HG03460 (cell line): ENCODE measurements around the gene NPW.

ENCODE experiments used
- ATAC-seq: cut with Tn5 transposase; IDR thresholded peaks from one replicate; pipeline ENCODE4 v1.9.1; 2021; ENCODE audit not compliant: unreplicated experiment

NPW gene

DNA sequence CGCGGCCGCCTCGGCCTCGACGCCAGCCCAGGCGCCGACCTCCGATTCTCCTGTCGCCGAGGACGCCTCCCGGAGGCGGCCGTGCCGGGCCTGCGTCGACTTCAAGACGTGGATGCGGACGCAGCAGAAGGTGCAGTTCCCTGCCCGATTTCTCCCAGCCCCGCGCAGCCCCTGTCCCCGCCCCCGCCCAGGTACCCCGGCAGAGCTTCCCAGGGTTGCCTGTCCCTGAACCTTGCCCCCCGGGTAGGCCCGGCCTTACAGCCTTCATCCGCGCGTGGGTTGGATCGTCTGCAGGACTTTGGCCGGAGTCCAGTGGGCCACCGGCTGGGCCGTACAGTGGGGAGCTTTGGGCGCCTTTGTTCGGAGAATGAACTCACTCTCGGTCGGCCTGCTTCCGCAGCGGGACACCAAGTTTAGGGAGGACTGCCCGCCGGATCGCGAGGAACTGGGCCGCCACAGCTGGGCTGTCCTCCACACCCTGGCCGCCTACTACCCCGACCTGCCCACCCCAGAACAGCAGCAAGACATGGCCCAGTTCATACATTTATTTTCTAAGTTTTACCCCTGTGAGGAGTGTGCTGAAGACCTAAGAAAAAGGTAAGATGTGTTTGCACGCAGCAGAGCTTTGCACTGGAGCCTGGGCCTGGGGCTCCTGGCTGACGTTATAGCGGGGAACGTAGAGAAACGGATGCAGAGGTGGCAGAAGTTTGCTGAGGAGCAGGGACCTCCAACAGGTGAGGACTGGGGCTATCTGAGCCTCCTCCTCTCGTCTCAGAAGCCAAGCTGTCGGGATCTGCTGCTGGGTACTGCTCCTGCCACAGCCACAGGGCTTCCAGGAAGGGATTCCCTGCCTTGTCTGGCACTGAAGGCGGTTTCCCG lies 35.0 kb upstream of the NPW start:
- no peak for ATAC-seq

DNA sequence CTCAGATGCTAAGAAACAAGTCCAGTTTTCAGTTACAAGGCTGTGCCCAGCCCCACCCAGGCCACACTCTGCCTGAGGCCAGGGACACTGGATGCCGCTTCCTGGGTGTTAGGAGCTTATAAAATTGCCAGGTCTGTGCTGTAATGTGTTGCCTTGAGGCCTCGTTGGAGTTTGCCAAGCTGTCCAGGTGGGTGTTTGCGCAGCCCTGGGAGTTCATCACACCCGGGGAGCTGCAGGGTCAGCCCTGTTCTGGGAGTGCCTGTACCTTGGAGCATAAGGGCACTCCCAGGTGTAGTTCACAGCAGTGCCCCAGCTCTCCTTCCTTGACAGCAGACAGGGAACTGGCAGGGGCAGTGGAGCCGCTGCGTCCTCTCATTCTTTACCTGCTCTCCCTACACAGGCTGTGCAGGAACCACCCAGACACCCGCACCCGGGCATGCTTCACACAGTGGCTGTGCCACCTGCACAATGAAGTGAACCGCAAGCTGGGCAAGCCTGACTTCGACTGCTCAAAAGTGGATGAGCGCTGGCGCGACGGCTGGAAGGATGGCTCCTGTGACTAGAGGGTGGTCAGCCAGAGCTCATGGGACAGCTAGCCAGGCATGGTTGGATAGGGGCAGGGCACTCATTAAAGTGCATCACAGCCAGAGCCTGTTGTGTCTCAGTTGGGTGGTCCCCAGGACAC lies 34.0 kb upstream of the NPW start:
- no peak for ATAC-seq

DNA sequence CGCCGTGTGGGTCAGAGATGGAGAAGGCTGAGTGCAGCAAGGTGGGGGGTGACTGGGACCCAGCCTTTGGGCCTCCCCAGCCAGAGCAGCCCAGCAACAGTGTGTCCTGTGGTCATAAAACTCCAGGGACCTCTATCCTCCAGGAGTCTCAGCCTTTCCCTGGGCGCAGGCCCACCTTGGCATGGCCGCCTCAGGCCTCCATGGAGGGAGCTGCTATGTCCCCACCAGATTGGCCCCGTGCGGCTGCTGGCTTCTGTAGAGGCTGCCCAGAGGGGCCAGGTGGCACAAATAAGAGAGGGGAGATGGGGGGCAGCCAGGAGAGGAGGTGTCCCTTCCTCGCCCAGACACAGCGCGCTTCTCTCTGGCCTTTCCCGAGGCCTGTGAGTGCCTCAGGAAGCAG lies 32.4 kb upstream of the NPW start:
- ATAC-seq = no peak

DNA sequence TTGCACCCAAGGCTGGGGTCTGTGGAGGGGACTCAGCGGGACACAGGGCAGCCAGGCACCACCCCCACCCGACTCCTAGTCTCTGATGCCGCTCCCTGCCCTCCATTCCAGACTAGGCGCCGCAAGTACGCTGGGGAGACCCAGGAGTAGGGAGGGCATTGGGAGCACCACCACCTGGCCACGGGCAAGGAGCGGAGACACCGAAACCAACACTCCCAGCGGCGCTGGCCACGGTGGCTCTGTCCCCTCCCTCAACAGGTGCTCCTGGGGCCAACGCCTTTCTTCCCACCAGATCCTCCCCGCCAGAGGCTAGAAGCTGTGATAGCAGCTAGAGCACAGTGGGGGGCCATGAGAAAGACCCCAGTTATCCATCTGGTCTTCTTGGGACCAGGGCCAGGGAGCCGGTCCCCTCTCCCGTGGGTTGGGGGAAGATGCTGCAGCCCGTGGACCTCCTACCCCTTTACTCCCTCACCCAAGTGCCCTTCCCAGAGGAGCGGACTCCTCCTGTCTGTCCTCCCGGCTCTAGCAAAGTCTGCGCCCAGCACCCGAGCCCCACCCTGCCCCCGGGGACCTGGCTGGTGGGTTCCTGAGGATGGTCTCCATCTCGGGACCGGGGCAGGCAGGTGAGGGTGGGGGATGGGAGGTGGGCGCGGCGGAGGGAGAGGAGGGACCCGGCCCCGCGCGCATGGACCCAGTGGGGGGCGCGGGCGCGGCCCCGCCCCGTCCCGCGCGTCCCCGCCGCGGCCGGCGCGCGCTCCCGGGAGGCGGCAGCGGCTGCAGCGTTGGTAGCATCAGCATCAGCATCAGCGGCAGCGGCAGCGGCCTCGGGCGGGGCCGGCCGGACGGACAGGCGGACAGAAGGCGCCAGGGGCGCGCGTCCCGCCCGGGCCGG lies 30.1 kb upstream of the NPW start, which contains the start of gene SYNGR3:
SYNGR3 (plus strand) TSS at position 762 of the 892 bp plus-strand sequence. CDS start 133 bp downstream, outside the sequence.
- ATAC-seq = no peak

DNA sequence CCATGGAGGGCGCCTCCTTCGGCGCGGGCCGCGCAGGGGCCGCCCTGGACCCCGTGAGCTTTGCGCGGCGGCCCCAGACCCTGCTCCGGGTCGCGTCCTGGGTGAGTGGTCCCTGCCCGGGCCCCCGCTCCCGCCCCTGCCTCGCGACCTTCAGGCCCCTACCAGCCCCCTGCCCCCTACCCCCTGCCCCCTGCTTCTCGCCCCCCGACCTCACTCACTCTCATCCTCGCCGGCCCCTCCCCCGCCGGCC lies 29.6 kb upstream of the NPW start:
- no peak for ATAC-seq

DNA sequence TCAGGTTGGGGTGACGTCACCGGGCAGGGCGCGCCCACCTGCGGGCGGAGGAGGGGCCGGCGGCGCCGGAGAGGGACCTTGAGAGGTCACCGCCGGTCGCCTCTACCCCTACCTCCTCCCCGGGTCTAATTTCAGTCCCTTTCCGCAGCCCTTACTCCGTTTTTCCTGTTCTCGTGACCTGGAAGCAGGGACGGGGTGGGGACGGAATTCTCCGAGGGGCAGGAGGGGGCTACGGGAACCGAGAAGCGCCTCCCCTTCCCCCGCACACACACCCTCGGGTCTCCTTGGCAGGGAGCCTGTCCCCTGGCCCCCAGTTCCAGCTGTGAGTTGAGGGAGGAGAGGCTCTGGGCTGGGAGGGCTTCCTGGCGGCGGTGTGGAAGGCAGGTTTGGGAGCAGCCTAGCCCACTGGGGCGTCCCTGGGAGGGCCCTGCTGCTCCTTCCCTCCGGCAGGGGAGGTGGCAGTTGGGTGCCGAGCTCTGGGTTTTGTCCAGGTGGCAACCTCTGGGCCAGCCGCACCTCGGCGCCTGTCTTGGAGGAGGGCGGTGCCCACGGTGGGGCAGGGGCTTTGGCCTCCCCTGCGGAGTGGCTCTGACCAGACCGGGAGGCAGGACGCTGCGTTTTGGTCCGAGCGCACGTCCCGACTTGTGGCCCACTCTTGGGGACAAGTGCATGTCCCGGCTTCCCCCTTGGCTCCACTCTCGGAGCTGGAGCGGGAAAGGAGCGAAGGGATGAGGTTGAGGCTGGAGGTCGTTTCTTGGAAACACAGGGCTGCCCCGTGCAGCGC lies 29.0 kb upstream of the NPW start:
- no peak for ATAC-seq

DNA sequence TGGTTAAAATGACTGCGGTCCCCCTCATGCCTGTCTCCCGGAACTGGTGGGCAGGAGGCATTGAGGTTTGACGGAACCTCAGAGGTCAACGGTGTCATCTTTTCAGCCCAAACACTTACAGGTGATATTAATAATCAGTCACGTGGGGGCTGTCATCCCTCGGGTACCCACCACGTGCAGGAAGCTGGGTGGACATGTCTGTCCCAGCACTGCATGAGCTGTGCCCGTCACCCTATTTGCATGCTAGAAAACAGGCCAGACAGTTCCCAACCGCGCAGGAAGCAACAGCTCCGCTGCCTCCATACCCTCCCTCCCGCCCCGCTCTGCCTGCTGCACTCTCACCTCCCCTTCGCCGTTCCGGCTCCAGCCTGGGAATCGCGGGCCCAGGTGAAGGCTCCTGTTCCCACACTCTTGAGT lies 28.4 kb upstream of the NPW start:
- no peak for ATAC-seq

DNA sequence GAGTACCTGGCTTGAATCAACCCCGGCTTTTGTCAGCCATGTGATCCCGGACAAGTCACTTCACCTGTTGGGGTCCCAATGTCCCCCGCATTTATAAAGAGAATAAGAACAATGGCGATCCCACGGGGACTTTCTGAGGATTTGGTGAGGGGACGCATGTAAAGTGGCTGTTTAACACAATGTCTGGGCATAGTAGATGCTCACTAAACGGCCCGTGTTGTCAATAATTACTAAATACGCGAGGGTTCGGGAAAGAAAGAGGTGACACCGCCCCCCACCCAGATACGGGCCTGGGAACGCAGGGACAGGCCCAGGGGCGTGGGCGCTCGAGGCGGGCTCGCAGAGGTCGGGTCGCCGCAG lies 28.0 kb upstream of the NPW start:
- no peak for ATAC-seq

DNA sequence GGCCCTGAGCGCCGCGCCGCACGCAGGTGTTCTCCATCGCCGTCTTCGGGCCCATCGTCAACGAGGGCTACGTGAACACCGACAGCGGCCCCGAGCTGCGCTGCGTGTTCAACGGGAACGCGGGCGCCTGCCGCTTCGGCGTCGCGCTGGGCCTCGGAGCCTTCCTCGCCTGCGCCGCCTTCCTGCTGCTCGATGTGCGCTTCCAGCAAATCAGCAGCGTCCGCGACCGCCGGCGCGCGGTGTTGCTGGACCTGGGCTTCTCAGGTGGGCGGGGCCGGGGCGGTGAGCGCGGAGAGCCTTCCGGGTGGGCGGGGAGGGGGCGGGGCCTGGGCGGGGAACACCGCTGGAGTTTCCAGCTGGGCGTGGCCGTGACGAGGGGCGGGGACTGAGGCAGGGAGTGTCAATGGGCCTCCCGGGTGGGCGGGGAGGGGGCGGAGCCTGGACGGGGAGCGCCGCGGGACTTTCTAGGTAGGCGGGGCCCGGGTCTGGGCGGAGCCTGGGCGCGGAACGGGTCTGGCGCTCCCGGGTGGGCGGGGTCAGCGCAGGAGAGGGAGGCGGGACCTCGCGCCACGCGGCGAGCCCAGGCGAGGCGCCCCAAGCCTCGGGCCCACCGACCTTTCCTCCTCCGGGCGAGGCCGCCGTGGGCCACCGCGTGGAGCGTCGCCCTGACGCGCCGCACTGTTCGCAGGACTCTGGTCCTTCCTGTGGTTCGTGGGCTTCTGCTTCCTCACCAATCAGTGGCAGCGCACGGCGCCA lies 27.5 kb upstream of the NPW start:
- ATAC-seq = peak; percentile 39

DNA sequence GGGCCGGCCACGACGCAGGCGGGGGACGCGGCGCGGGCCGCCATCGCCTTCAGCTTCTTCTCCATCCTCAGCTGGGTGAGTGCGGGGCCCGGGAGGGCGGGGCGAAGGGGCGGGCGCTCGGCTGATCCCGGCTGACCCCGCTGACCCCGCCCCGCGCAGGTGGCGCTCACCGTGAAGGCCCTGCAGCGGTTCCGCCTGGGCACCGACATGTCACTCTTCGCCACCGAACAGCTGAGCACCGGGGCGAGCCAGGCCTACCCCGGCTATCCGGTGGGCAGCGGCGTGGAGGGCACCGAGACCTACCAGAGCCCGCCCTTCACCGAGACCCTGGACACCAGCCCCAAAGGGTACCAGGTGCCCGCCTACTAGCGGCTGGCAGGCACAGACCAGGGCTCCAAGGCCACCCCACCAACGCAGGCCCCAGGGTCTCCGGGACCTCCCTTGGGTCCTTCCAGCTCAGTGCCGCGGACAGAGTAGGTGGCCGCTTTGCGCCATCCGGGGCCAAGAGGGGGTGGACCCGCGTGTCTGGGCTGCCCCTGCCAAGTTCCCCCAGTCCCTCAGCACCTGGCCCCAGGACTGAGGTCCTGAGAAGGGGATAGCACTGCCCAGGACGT lies 26.8 kb upstream of the NPW start:
- ATAC-seq = no peak

DNA sequence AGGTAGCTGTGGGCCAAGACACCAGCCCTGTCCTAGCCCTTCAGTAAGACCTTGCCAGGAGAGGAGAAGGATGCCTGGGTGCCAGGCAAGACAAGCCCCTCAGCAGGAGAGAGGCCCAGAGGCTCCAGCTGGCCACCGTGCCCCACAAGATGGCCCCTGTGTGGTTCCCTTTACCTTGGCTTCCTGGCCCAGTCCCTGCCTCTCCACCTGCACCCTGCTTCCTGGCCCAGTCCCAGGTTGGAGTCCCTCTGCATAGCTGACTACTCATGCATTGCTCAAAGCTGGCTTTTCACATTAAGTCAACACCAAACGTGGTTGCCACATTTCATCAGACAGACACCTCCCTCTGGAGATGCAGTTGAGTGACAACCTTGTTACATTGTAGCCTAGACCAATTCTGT lies 25.9 kb upstream of the NPW start:
- ATAC-seq = no peak

DNA sequence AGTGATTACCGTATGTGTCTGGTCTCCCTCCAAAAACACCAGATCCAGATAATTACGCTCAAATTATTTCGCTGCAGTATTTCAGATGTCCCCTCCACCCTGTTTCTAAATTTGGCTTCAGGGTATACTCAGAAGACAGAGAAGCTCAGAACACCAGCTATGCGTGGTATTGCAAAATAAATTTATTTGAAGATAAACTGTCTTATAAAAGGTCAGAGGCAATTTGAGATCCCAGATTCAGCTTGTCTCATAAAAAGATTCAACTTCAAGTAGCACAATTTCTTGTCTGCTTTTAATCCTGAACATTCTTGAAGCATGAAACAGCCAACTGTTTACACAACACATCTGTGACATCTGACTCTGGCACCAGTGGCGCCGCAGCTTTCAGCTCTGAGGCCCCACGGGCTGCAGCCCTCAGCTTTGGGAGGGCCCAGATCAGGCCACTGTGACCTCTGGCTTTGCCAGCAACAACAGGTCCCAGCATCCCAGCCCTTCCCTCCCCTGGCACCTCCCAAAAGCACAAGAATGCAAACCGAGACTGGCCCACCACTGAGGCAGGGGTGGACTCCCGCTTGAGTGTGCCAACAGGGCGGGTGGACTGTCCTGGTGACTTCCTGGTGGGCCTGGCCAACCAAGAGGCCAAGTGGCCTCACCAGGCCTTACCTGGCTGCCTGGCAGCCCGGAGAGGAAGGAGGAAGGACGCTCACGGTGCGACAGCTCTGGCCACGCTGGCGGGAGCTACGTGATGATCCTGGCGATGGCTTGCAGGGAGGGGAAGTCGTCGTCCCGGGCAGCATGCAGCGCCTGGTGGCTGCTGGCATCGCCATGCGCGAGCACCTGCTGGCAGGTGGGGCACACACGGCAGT lies 21.9 kb upstream of the NPW start:
- no peak for ATAC-seq

DNA sequence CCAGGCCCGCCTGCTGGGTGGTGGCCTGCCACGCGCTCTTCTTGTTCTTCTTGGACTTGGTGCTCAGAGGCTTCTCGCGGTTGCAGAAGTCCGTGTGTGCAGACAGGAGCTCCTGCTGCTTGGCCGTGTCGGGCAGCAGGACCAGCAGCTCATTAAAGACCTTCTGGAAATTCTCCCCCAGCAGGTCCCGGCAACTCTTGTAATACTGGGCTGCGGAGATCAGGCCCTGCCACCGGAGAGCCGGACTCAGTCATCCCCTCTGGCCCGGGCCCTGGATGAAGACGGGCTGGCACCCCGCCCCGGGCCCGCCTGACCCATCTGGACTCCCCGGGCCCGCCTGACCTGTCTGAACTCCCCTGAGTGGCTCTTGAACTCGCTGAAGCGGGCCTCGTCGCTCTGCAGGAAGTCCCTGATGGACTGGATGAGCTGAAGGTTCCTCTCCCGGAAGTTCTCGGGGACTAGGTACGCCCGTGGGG lies 21.2 kb upstream of the NPW start:
- ATAC-seq = no peak

DNA sequence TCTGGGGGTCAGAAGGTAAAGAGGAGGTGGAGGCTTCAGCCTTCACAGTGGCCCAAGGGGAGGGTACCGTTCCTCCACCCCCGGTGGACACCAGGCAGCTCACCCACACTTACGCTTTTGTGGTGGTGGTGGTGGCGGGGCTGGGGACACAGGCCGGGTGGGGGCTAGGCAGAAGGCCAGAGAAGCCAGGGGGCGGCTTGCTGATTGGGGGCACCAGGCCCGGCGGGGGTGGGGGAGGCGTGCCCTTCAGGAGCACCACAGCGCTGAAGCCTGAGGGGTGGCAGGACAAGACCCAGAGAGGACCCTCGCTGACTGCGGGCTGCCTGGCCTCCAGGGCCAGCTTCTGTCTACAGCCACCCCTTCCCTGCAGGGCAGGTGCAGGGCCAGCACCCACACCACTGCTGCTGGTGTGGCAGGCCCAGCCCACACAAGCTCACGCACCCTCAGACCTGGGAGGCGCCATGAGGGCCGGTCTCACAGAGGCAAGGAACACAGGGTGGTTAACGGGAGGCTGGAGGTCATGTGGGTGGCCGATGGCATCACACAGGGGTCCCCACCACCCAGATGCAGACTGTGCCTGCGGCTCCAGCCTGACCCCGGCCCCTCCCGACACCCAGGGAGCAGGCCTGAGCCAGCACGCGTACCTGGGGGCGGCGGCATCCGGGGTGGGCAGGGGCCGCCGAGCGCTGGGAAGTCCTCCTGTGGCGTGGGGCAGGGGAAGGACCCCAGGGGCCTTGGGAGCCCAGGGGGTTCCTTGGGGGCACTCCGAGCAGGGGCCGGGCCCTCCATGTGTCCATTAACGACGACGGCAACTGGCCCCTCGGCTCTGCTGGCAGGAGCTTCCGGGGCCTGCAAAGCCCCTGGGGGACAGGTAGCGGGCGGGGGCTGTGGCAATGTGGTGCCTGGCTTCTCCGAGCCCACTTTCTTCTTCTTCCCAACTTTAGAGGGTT lies 20.5 kb upstream of the NPW start:
- no peak for ATAC-seq

DNA sequence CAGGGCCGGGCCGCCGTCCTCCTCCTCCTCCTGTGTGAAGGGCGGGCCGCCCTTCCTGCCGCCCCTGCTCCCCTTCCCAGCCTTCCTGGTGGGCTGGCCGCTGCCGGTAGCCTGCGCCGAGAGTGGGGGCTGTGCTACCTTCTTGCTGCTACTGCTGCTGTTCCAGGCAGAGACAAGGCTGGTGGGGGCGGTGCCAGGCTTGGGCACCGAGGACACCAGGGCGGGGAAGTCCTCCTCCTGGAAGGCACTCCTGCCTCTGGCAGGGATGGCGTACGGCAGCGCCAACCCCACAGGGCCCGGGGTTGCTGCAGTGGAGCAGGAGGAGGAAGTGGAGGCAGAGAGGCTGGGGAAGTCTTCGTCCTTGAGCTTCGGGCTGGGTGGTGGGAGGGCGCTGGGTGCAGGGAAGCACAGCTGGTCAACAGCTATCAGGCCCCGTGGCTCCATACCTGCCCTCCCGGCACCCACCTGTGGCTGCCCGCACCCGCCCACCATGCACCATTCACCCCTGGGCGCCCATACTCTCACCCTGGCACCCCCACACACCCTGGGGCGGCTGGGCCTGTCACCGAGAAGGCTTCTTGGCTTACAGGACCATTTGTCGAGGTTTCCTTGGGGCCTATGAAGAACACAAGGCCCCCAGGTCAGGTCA lies 19.6 kb upstream of the NPW start:
- ATAC-seq = no peak

DNA sequence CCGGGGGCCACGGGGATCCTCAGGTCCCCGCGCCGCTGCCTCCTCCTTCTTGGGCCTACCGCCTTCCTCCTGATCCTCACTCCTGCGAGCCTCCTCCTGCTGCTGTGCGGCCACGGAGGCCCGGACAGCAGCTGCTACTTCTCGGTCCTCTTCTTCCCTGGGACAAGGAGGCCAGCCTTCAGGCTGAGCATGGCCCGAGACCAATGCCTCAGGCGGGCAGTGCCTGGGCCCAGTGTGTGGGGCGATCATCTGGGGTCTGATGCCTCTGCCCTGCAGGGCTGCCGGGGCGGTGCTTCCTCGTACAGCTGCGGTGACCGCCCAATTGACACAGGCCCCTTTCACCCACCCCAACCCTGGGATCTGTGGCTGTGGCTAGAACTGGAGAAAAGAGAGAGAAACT lies 18.6 kb upstream of the NPW start:
- ATAC-seq = no peak
